Measurements from ENCODE around the gene C19orf38. TPM values are rescaled to one million over a fixed set of nuclear protein-coding genes. Genes with fewer than 3 reads are reported as not detected.

C19orf38 gene
- total RNA-seq, 1 experiment from 2014 or later: 0.07 TPM

DNA sequence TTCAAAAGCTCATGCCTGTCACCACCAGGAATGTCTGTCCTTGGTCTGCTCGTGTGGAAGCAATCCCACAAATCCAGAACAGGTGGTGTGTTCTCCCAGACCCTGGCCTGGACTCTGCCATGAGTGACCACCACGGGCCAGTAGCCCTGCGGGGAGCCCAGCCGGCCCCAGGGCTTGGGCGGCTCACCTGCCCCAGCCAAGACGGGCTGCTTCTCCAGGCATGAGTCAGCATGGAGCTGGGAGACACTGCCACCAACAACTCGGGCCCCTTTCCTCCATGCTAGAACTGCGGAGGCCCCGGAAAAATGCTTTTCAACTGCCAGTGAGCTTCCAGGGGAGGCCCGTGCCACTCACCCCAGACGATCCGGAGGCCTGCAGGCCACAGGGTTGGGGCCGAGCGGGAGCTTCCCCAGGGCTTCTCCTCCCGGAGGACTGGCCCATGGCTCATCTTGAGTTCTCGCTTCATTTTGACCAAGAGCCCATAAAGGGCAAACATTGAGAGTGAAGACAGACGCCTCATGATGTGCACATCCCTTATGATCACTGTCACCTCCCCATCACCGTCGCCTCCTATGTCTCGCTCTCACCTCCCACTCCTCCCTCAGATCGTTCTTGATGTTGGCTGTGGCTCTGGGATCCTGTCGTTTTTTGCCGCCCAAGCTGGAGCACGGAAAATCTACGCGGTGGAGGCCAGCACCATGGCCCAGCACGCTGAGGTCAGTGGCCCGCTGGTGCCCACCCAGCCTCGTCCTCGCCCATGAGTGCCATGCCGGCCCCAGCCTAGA is 63.6 kb downstream of the C19orf38 start:
- H2AFZ ChIP-seq (ENCODE audit: low read length): no peak overlapping the region
- ChIA-PET CTCF (no interaction called here), POLR2A (ENCODE audit: unreplicated experiment) (no interaction called here)
- H3K4me2 ChIP-seq (ENCODE audit: low read length): no peak overlapping the region
- TF ChIP-seq, protein P1, sequence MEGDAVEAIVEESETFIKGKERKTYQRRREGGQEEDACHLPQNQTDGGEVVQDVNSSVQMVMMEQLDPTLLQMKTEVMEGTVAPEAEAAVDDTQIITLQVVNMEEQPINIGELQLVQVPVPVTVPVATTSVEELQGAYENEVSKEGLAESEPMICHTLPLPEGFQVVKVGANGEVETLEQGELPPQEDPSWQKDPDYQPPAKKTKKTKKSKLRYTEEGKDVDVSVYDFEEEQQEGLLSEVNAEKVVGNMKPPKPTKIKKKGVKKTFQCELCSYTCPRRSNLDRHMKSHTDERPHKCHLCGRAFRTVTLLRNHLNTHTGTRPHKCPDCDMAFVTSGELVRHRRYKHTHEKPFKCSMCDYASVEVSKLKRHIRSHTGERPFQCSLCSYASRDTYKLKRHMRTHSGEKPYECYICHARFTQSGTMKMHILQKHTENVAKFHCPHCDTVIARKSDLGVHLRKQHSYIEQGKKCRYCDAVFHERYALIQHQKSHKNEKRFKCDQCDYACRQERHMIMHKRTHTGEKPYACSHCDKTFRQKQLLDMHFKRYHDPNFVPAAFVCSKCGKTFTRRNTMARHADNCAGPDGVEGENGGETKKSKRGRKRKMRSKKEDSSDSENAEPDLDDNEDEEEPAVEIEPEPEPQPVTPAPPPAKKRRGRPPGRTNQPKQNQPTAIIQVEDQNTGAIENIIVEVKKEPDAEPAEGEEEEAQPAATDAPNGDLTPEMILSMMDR (conservative IDR thresholded peaks at IDR 0.05; ENCODE audit: low read depth, low read length): no peak
- TF ChIP-seq EZH2phosphoT487 (IDR thresholded peaks at IDR 0.05; ENCODE audit: borderline replicate concordance, low read length): no peak
- TF ChIP-seq EZH2 (IDR thresholded peaks at IDR 0.05; ENCODE audit: low read length, unreplicated experiment): no peak
- H4K20me1 ChIP-seq (ENCODE audit: low read length): no peaks in the 10 kb centered on the region
- no peaks in the 10 kb centered on the region for H3K9me3 ChIP-seq (ENCODE audit: low read length)
- no peak overlapping the region for H3K9ac ChIP-seq (ENCODE audit: low read length)
- ATAC-seq (no peak), DNase-seq (no peak)
- peaks cover 15% of the 10 kb centered on the region for H3K4me1 ChIP-seq (ENCODE audit: insufficient read depth, low read length)
- intact Hi-C loops (cut with micrococcal nuclease): no loop called here
- H3K36me3 ChIP-seq (ENCODE audit: low read depth, low read length): peaks cover 21% of the 10 kb centered on the region
- H3K9me2 ChIP-seq (replicated peaks; ENCODE audit: low read length): no peaks in the 10 kb centered on the region
- H3K79me2 ChIP-seq (ENCODE audit: low read length): no peaks in the 10 kb centered on the region
- no peak overlapping the region for H3K4me3 ChIP-seq (ENCODE audit: low read length)
- no peaks in the 10 kb centered on the region for H3F3A ChIP-seq (ENCODE audit: low read length, unreplicated experiment)
- H3K27me3 ChIP-seq (ENCODE audit: low read length): no peaks in the 10 kb centered on the region
- H3K27ac ChIP-seq (ENCODE audit: low read length): no peak overlapping the region
- BruUV-seq (replicated peaks): no TSS peak

GRCh38 chr19:10912619-10913018 is 64.4 kb downstream of the C19orf38 start:
- Histone ChIP-seq H3K9ac (ENCODE audit: low read length) (no peak overlapping the region), H3K4me1 (ENCODE audit: insufficient read depth, low read length) (peaks cover 15% of the 10 kb centered on the region), H4K20me1 (ENCODE audit: low read length) (no peaks in the 10 kb centered on the region), H2AFZ (ENCODE audit: low read length) (no peak overlapping the region), H3K27ac (ENCODE audit: low read length) (no peak overlapping the region), H3K4me3 (ENCODE audit: low read length) (no peak overlapping the region), H3K9me2 (replicated peaks; ENCODE audit: low read length) (no peaks in the 10 kb centered on the region), H3K9me3 (ENCODE audit: low read length) (no peaks in the 10 kb centered on the region), H3K36me3 (ENCODE audit: low read depth, low read length) (peaks cover 21% of the 10 kb centered on the region), H3K79me2 (ENCODE audit: low read length) (no peaks in the 10 kb centered on the region), H3F3A (ENCODE audit: low read length, unreplicated experiment) (no peaks in the 10 kb centered on the region), H3K4me2 (ENCODE audit: low read length) (no peak overlapping the region), H3K27me3 (ENCODE audit: low read length) (no peaks in the 10 kb centered on the region)
- ChIA-PET POLR2A (ENCODE audit: unreplicated experiment) (no interaction called here), CTCF (no interaction called here)
- TF ChIP-seq EZH2 (IDR thresholded peaks at IDR 0.05; ENCODE audit: low read length, unreplicated experiment) (no peak), EZH2phosphoT487 (IDR thresholded peaks at IDR 0.05; ENCODE audit: borderline replicate concordance, low read length) (no peak)
- TF ChIP-seq, protein P1 (conservative IDR thresholded peaks at IDR 0.05; ENCODE audit: low read depth, low read length): no peak
- intact Hi-C loops (cut with micrococcal nuclease): no loop called here
- ATAC-seq (no peak), DNase-seq (no peak)
- BruUV-seq (replicated peaks): no TSS peak

DNA sequence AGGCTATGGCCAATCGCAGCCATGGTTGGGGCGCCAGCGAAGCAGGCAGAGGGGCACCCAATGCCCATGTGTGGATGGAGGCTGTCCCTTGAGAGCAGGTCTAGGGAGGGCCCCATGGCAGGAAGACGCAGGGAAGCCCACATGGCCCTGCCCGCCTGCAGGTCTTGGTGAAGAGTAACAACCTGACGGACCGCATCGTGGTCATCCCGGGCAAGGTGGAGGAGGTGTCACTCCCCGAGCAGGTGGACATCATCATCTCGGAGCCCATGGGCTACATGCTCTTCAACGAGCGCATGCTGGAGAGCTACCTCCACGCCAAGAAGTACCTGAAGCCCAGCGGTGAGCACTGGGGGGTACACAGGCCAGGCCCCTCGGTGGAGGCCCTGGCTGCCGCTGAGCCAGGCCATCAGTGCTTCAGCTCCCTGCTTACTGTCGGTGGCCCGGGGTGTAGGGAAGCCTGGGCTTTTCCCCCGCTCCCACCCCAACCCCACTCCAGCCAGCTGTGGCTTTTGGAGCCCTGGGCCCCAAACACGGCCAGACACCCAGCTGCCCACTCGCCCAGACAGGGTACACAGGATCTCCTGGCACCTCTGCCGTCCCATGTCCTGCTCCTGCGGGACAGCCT is 65.6 kb downstream of the C19orf38 start:
- CTCF ChIA-PET: no interaction called here
- no peak overlapping the region for H3K4me2 ChIP-seq (ENCODE audit: low read length)
- H3K79me2 ChIP-seq (ENCODE audit: low read length): no peaks in the 10 kb centered on the region
- H3F3A ChIP-seq (ENCODE audit: low read length, unreplicated experiment): no peaks in the 10 kb centered on the region
- H3K9me2 ChIP-seq (replicated peaks; ENCODE audit: low read length): no peaks in the 10 kb centered on the region
- ATAC-seq: no peak
- no peak for TF ChIP-seq EZH2 (IDR thresholded peaks at IDR 0.05; ENCODE audit: low read length, unreplicated experiment)
- TF ChIP-seq, protein P1 (conservative IDR thresholded peaks at IDR 0.05; ENCODE audit: low read depth, low read length): no peak
- no peak for TF ChIP-seq EZH2phosphoT487 (IDR thresholded peaks at IDR 0.05; ENCODE audit: borderline replicate concordance, low read length)
- H3K4me1 ChIP-seq (ENCODE audit: insufficient read depth, low read length): peaks cover 15% of the 10 kb centered on the region
- BruUV-seq (replicated peaks): no TSS peak
- H2AFZ ChIP-seq (ENCODE audit: low read length): no peak overlapping the region
- no peak overlapping the region for H3K27ac ChIP-seq (ENCODE audit: low read length)
- no peaks in the 10 kb centered on the region for H3K27me3 ChIP-seq (ENCODE audit: low read length)
- no peak overlapping the region for H3K9ac ChIP-seq (ENCODE audit: low read length)
- H3K36me3 ChIP-seq (ENCODE audit: low read depth, low read length): peaks cover 15% of the 10 kb centered on the region
- no peak overlapping the region for H3K4me3 ChIP-seq (ENCODE audit: low read length)
- no peaks in the 10 kb centered on the region for H3K9me3 ChIP-seq (ENCODE audit: low read length)
- POLR2A ChIA-PET (ENCODE audit: unreplicated experiment): no interaction called here
- intact Hi-C loops (cut with micrococcal nuclease): no loop called here
- H4K20me1 ChIP-seq (ENCODE audit: low read length): no peaks in the 10 kb centered on the region
- no peak for DNase-seq
